ENCODE measurements around the gene GCSH. TPM values are rescaled to one million over a fixed set of nuclear protein-coding genes. Genes with fewer than 3 reads are reported as not detected.

Gene GCSH
- total and polyA plus RNA-seq, 10 of the 15 experiments (the other 5 are each of a cell fraction or from before 2014, with no cell fraction given), result 14.7 to 108 (median 39.3) TPM

DNA sequence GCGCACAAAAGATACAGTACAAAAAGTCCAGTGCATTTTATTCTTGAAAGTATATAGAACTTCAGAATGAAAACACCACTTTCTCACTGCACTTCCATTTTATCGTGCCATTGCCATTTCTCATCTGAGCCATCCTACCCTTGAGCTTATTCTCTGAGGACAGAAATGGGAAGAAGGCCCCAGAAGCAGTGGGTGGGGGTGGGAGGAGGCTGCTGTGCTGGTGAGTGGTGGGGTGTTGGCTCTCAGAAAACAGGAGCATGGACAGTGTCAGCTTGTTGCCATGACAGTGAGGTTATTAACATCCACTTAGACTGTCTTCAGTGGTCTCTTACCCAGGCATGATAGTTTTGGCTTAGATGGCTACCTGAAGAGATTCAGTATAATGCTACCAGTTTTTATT lies 56.1 kb downstream of the GCSH start:
- Histone ChIP-seq H3K79me2 (ENCODE audit: control insufficient read depth, insufficient read depth, low read length) (peaks cover 13% of the 10 kb centered on the region), H2AFZ (ENCODE audit: control insufficient read depth, low read depth, low read length) (no peak overlapping the region), H3K27me3 (replicated peaks in 1 of 2; ENCODE audit: control insufficient read depth in 2 of 2, insufficient read depth in 2 of 2, low read length in 1 of 2) (no peaks in the 10 kb centered on the region), H3K4me1 (ENCODE audit: control insufficient read depth, insufficient read depth, low read length) (no peaks in the 10 kb centered on the region), H3K27ac (ENCODE audit: control insufficient read depth, insufficient read depth) (no peak overlapping the region), H4K20me1 (ENCODE audit: control insufficient read depth, insufficient read depth) (no peaks in the 10 kb centered on the region), H3K4me2 (ENCODE audit: control insufficient read depth, insufficient read depth) (no peak overlapping the region), H3K9ac (ENCODE audit: control insufficient read depth, insufficient read depth, low read length) (no peak overlapping the region), H3K4me3 (no peak overlapping the region), H3K36me3 (ENCODE audit: control insufficient read depth in 2 of 2, insufficient read depth in 2 of 2, low read length in 1 of 2) (peaks cover 0 to 18% of the 10 kb centered on the region in 2 experiments; a peak in 1 of 4 replicates), H3K9me3 (replicated peaks; ENCODE audit: control insufficient read depth, insufficient read depth, low read length) (no peaks in the 10 kb centered on the region)
- ATAC-seq, result no peak
- SMC1A ChIA-PET (ENCODE audit: uncharacterized antibody, unreplicated experiment), result interaction anchor here (0.6 to 1.1 kb wide), 2 partner anchors 37 to 86 kb away, joined by 3 read pairs; partner anchors contain the start of gene C16orf46
- POLR2A ChIA-PET, result no interaction called here
- RAD21 ChIA-PET (ENCODE audit: unreplicated experiment), result interaction anchor here (0.6 kb wide), 1 partner anchor 218 kb away, joined by 3 read pairs; no protein-coding TSS in a partner anchor
- no TSS peak for BruUV-seq (replicated peaks)
- TF ChIP-seq PAX8 (IDR thresholded peaks at IDR 0.05) (no peak), WRNIP1 (IDR thresholded peaks at IDR 0.05; ENCODE audit: borderline replicate concordance, low read depth, low read length) (no peak), ZSCAN29 (IDR thresholded peaks at IDR 0.05) (no peak), CBFB (IDR thresholded peaks at IDR 0.05; ENCODE audit: low read depth) (no peak), ATF7 (IDR thresholded peaks at IDR 0.05; ENCODE audit: low read depth) (no peak), SPI1 (IDR thresholded peaks at IDR 0.05; ENCODE audit: borderline replicate concordance, insufficient read depth, low read depth, low read length) (no peak), NR2C1 (IDR thresholded peaks at IDR 0.05) (no peak), RFX5 (IDR thresholded peaks at IDR 0.05; ENCODE audit: low read depth, low read length) (no peak), HDAC2 (IDR thresholded peaks at IDR 0.05) (no peak), ZBED1 (IDR thresholded peaks at IDR 0.05; ENCODE audit: borderline replicate concordance) (no peak), TCF3 (IDR thresholded peaks at IDR 0.05; ENCODE audit: borderline replicate concordance, insufficient read depth, low read depth, low read length) (no peak), SREBF1 (IDR thresholded peaks at IDR 0.05; ENCODE audit: low read length) (no peak), MTA3 (IDR thresholded peaks at IDR 0.05; ENCODE audit: borderline replicate concordance, low read length) (no peak), HDAC6 (IDR thresholded peaks at IDR 0.05; ENCODE audit: unreplicated experiment) (no peak), NR2F1 (conservative IDR thresholded peaks at IDR 0.05) (no peak)
- TF ChIP-seq, protein P1, sequence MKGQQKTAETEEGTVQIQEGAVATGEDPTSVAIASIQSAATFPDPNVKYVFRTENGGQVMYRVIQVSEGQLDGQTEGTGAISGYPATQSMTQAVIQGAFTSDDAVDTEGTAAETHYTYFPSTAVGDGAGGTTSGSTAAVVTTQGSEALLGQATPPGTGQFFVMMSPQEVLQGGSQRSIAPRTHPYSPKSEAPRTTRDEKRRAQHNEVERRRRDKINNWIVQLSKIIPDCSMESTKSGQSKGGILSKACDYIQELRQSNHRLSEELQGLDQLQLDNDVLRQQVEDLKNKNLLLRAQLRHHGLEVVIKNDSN (IDR thresholded peaks at IDR 0.05; ENCODE audit: borderline replicate concordance, extremely low read length, insufficient read depth, low read depth, low read length), result no peak
- TF ChIP-seq, protein P2, sequence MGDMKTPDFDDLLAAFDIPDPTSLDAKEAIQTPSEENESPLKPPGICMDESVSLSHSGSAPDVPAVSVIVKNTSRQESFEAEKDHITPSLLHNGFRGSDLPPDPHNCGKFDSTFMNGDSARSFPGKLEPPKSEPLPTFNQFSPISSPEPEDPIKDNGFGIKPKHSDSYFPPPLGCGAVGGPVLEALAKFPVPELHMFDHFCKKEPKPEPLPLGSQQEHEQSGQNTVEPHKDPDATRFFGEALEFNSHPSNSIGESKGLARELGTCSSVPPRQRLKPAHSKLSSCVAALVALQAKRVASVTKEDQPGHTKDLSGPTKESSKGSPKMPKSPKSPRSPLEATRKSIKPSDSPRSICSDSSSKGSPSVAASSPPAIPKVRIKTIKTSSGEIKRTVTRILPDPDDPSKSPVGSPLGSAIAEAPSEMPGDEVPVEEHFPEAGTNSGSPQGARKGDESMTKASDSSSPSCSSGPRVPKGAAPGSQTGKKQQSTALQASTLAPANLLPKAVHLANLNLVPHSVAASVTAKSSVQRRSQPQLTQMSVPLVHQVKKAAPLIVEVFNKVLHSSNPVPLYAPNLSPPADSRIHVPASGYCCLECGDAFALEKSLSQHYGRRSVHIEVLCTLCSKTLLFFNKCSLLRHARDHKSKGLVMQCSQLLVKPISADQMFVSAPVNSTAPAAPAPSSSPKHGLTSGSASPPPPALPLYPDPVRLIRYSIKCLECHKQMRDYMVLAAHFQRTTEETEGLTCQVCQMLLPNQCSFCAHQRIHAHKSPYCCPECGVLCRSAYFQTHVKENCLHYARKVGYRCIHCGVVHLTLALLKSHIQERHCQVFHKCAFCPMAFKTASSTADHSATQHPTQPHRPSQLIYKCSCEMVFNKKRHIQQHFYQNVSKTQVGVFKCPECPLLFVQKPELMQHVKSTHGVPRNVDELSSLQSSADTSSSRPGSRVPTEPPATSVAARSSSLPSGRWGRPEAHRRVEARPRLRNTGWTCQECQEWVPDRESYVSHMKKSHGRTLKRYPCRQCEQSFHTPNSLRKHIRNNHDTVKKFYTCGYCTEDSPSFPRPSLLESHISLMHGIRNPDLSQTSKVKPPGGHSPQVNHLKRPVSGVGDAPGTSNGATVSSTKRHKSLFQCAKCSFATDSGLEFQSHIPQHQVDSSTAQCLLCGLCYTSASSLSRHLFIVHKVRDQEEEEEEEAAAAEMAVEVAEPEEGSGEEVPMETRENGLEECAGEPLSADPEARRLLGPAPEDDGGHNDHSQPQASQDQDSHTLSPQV (IDR thresholded peaks at IDR 0.05), result no peak
- TF ChIP-seq, protein P3, sequence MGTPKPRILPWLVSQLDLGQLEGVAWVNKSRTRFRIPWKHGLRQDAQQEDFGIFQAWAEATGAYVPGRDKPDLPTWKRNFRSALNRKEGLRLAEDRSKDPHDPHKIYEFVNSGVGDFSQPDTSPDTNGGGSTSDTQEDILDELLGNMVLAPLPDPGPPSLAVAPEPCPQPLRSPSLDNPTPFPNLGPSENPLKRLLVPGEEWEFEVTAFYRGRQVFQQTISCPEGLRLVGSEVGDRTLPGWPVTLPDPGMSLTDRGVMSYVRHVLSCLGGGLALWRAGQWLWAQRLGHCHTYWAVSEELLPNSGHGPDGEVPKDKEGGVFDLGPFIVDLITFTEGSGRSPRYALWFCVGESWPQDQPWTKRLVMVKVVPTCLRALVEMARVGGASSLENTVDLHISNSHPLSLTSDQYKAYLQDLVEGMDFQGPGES (IDR thresholded peaks at IDR 0.05), result no peak
- DNase-seq (ENCODE audit: low read depth, low spot score), result no peak
- in situ Hi-C loops (cut with MboI), result no loop called here
- 98% methylated on average over 2 of the region's 2 CpGs for WGBS (ENCODE audit: insufficient coverage, insufficient replicate concordance, low lambda C conversion rate, missing lambda C conversion rate)
- CTCF ChIA-PET, result interaction anchor here (0.6 to 1.3 kb wide), 2 partner anchors 15 to 36 kb away, joined by 3 to 5 read pairs; no protein-coding TSS in a partner anchor
- intact Hi-C loops (cut with micrococcal nuclease; ENCODE audit: unreplicated experiment), result no loop called here
- FAIRE-seq, result no peak
